HG03175 (cell line): ENCODE data around the gene AIFM1.
"Not testable (repeated sequence)": the region's sequence is repeated elsewhere in the genome, so short reads cannot be mapped to it uniquely, and the experiment has no call there.

Experiments
- ATAC-seq: cut with Tn5 transposase; IDR thresholded peaks from one replicate; pipeline ENCODE4 v1.9.1; 2021; ENCODE audit warnings: mild to moderate bottlenecking, moderate library complexity; ENCODE audit not compliant: unreplicated experiment

The AIFM1 gene

GRCh38 chrX:130120746-130121504 lies 44.7 kb downstream of the AIFM1 start:
- peak; percentile 82 for ATAC-seq

- peak; percentile 40 for ATAC-seq
Observed at GRCh38 chrX:130120321-130120731, 45.3 kb downstream of the AIFM1 start.

GRCh38 chrX:130119312-130119898 lies 46.2 kb downstream of the AIFM1 start:
- no peak for ATAC-seq

- no peak for ATAC-seq
Observed at GRCh38 chrX:130118441-130119311, 47.0 kb downstream of the AIFM1 start.

GRCh38 chrX:130117166-130117565 lies 48.5 kb downstream of the AIFM1 start:
- no peak for ATAC-seq

GRCh38 chrX:130115119-130115885 lies 50.3 kb downstream of the AIFM1 start:
- not testable (repeated sequence) for ATAC-seq

- ATAC-seq, result no peak
Observed at GRCh38 chrX:130114141-130114588, 51.5 kb downstream of the AIFM1 start.

GRCh38 chrX:130111220-130112154 lies 54.2 kb downstream of the AIFM1 start:
- ATAC-seq, result peak; percentile 1

GRCh38 chrX:130110379-130111219 lies 55.0 kb downstream of the AIFM1 start, which contains the start of gene ELF4:
ELF4 (minus strand) TSS chrX:130110497; CDS start chrX:130081330, 29,167 bp downstream.
- peak; percentile 40 for ATAC-seq

GRCh38 chrX:130109429-130110378 lies 55.9 kb downstream of the AIFM1 start:
- ATAC-seq, result peak; percentile 14

GRCh38 chrX:130108647-130109428 lies 56.8 kb downstream of the AIFM1 start:
- ATAC-seq, result peak; percentile 67

- no peak for ATAC-seq
Observed at GRCh38 chrX:130106071-130106470, 59.6 kb downstream of the AIFM1 start.

GRCh38 chrX:130105244-130105643 lies 60.4 kb downstream of the AIFM1 start:
- ATAC-seq, result no peak

GRCh38 chrX:130103605-130104004 lies 62.0 kb downstream of the AIFM1 start:
- no peak for ATAC-seq

GRCh38 chrX:130100180-130100579 lies 65.5 kb downstream of the AIFM1 start:
- ATAC-seq, result no peak

GRCh38 chrX:130098210-130098552 lies 67.5 kb downstream of the AIFM1 start:
- ATAC-seq, result no peak
